ENCODE measurements around the gene GALNT14. TPM values are rescaled to one million over a fixed set of nuclear protein-coding genes. Genes with fewer than 3 reads are reported as not detected.

GALNT14 gene
- total and polyA plus RNA-seq, 10 of the 15 experiments (the other 5 are each of a cell fraction or from before 2014, with no cell fraction given): 3.7 to 17.8 (median 6.0) TPM

GRCh38 chr2:30963184-30963583 is 175.1 kb downstream of the GALNT14 start (continued):
- no peak for TF ChIP-seq CTCF (IDR thresholded peaks at IDR 0.05 in 2 of 3, conservative IDR thresholded peaks at IDR 0.05 in 1 of 3; ENCODE audit: control insufficient read depth in 2 of 3, extremely low read depth in 1 of 3, insufficient read depth in 1 of 3, low read depth in 3 of 3, low read length in 3 of 3)
- no peak for TF ChIP-seq NFYB (IDR thresholded peaks at IDR 0.05; ENCODE audit: insufficient read depth, low read depth, low read length)

GRCh38 chr2:30960213-30960612 is 178.0 kb downstream of the GALNT14 start:
- ChIA-PET CTCF (no interaction called here), RAD21 (ENCODE audit: unreplicated experiment) (no interaction called here), POLR2A (no interaction called here), SMC1A (ENCODE audit: uncharacterized antibody, unreplicated experiment) (no interaction called here)
- no peaks in the 10 kb centered on the region for H4K20me1 ChIP-seq (ENCODE audit: control insufficient read depth, insufficient read depth)
- no peak overlapping the region for H3K4me3 ChIP-seq
- no peaks in the 10 kb centered on the region; a peak in 1 of 4 replicates for H3K27me3 ChIP-seq (replicated peaks in 1 of 2; ENCODE audit: control insufficient read depth in 2 of 2, insufficient read depth in 2 of 2, low read length in 1 of 2)
- BruUV-seq (replicated peaks): no TSS peak
- TF ChIP-seq EGR1 (IDR thresholded peaks at IDR 0.05; ENCODE audit: borderline replicate concordance in 1 of 2, low read depth in 2 of 2, low read length in 2 of 2) (no peak), GABPA (IDR thresholded peaks at IDR 0.05; ENCODE audit: low read depth) (no peak)
- FAIRE-seq (no peak), DNase-seq (ENCODE audit: low read depth, low spot score) (no peak), ATAC-seq (no peak)
- no peaks in the 10 kb centered on the region for H3K9me3 ChIP-seq (replicated peaks; ENCODE audit: control insufficient read depth, insufficient read depth, low read length)
- WGBS (ENCODE audit: insufficient coverage, insufficient replicate concordance, low lambda C conversion rate, missing lambda C conversion rate): 47% methylated on average over 10 of the region's 10 CpGs
- intact Hi-C loops (cut with micrococcal nuclease; ENCODE audit: unreplicated experiment): no loop called here
- H3K36me3 ChIP-seq (ENCODE audit: control insufficient read depth in 2 of 2, insufficient read depth in 2 of 2, low read length in 1 of 2): no peaks in the 10 kb centered on the region; a peak in 1 of 4 replicates
- in situ Hi-C loops (cut with MboI): no loop called here
- no peak overlapping the region for H3K4me2 ChIP-seq (ENCODE audit: control insufficient read depth, insufficient read depth)
- no peak overlapping the region for H3K27ac ChIP-seq (ENCODE audit: control insufficient read depth, insufficient read depth)
- no peaks in the 10 kb centered on the region for H3K4me1 ChIP-seq (ENCODE audit: control insufficient read depth, insufficient read depth, low read length)
- no peaks in the 10 kb centered on the region for H3K79me2 ChIP-seq (ENCODE audit: control insufficient read depth, insufficient read depth, low read length)
- H2AFZ ChIP-seq (ENCODE audit: control insufficient read depth, low read depth, low read length): no peak overlapping the region
- H3K9ac ChIP-seq (ENCODE audit: control insufficient read depth, insufficient read depth, low read length): no peak overlapping the region
